Mesenchymal stem cell (in vitro differentiated cells and primary cell): ENCODE data around the gene SPECC1L.

Experiments used
- DNase-seq: peaks from one replicate; pipeline ENCODE4 v3.0.0-alpha.2; 2013
- H2AFZ ChIP-seq: one replicate; pipeline ENCODE4 v1.6.1; 2013; ENCODE audit warnings: low read depth, mild to moderate bottlenecking, control low read depth, inconsistent platforms, low read length, moderate library complexity
- H2AK5ac ChIP-seq: 2 replicates; pipeline ENCODE4 v1.6.1; 2013; ENCODE audit warnings: low read length, moderate library complexity, mild to moderate bottlenecking, inconsistent platforms; ENCODE audit not compliant: severe bottlenecking
- H2BK120ac ChIP-seq: one replicate; pipeline ENCODE4 v1.6.1; 2013; ENCODE audit warnings: low read depth, mild to moderate bottlenecking, inconsistent platforms, low read length, moderate library complexity
- H2BK12ac ChIP-seq, 2 experiments: one replicate each; pipeline ENCODE4 v1.6.1; 2013; ENCODE audit warnings: inconsistent platforms in 2 of 2, low read length in 2 of 2, mild to moderate bottlenecking in 2 of 2, moderate library complexity in 2 of 2, control low read depth in 1 of 2
- H2BK15ac ChIP-seq: one replicate; pipeline ENCODE4 v1.6.1; 2013; ENCODE audit warnings: mild to moderate bottlenecking, low read depth, inconsistent platforms; ENCODE audit not compliant: poor library complexity, severe bottlenecking
- H2BK5ac ChIP-seq: 2 replicates; pipeline ENCODE4 v1.6.1; 2013; ENCODE audit warnings: low read depth, mild to moderate bottlenecking, low read length, control low read depth, inconsistent platforms; ENCODE audit not compliant: poor library complexity, severe bottlenecking
- H3K14ac ChIP-seq, 2 experiments: one replicate each; pipeline ENCODE4 v1.6.1; 2013; ENCODE audit warnings: inconsistent platforms in 2 of 2, low read length in 2 of 2, control low read depth in 1 of 2, mild to moderate bottlenecking in 1 of 2, moderate library complexity in 1 of 2
- H3K18ac ChIP-seq, 2 experiments: one replicate each; pipeline ENCODE4 v1.6.1; 2013; ENCODE audit warnings: inconsistent platforms in 2 of 2, low read length in 2 of 2, control low read depth in 1 of 2, low read depth in 1 of 2, mild to moderate bottlenecking in 1 of 2
- H3K23ac ChIP-seq, 2 experiments: one replicate each; pipeline ENCODE4 v1.6.1; 2013; ENCODE audit warnings: inconsistent platforms in 2 of 2, low read length in 2 of 2, mild to moderate bottlenecking in 2 of 2, moderate library complexity in 2 of 2, control low read depth in 1 of 2
- H3K27ac ChIP-seq: 2 replicates; pipeline ENCODE4 v1.5.1; 2013; ENCODE audit warnings: mild to moderate bottlenecking, moderate library complexity, low read length, control low read depth, inconsistent platforms; ENCODE audit not compliant: poor library complexity, severe bottlenecking
- H3K27me3 ChIP-seq, 2 experiments: 2 replicates each; pipeline versions ENCODE4 v1.6.1 to v1.7.0; 2013; ENCODE audit warnings: low read length in 2 of 2, mild to moderate bottlenecking in 2 of 2, moderate library complexity in 2 of 2, control low read depth in 1 of 2, inconsistent platforms in 1 of 2; ENCODE audit not compliant: control insufficient read depth in 1 of 2, insufficient read depth in 1 of 2
- H3K36me3 ChIP-seq, 2 experiments: 2 replicates each; pipeline versions ENCODE4 v1.6.1 to v1.7.0; 2013; ENCODE audit warnings: low read length in 2 of 2, control low read depth in 1 of 2, inconsistent platforms in 1 of 2, low read depth in 1 of 2, mild to moderate bottlenecking in 1 of 2; ENCODE audit not compliant: insufficient read depth in 2 of 2, control insufficient read depth in 1 of 2
- H3K4ac ChIP-seq, 2 experiments: one replicate each; pipeline ENCODE4 v1.6.1; 2013; ENCODE audit warnings: inconsistent platforms in 2 of 2, low read length in 2 of 2, mild to moderate bottlenecking in 2 of 2, moderate library complexity in 2 of 2, control low read depth in 1 of 2, low read depth in 1 of 2
- H3K4me1 ChIP-seq: 2 replicates; pipeline ENCODE4 v1.6.1; 2013; ENCODE audit warnings: low read depth, low read length, control low read depth; ENCODE audit not compliant: control insufficient read depth, insufficient read depth
- H3K4me2 ChIP-seq: 2 replicates; pipeline ENCODE4 v1.6.1; 2013; ENCODE audit warnings: low read length, mild to moderate bottlenecking, inconsistent platforms; ENCODE audit not compliant: poor library complexity, severe bottlenecking
- H3K4me3 ChIP-seq, 2 experiments: 2 replicates each; pipeline versions ENCODE4 v1.5.1 to v1.7.0; 2013; ENCODE audit warnings: low read length in 2 of 2, mild to moderate bottlenecking in 2 of 2, control low read depth in 1 of 2, low read depth in 1 of 2; ENCODE audit not compliant: insufficient read depth in 1 of 2
- H3K79me1 ChIP-seq: replicated peaks from 2 replicates; pipeline ENCODE4 v1.6.1; 2013; ENCODE audit warnings: mild to moderate bottlenecking, control low read depth, low read length, inconsistent platforms; ENCODE audit not compliant: poor library complexity, severe bottlenecking
- H3K9ac ChIP-seq: 2 replicates; pipeline ENCODE4 v1.7.0; 2013; ENCODE audit warnings: mild to moderate bottlenecking, low read length, moderate library complexity
- H3K9me3 ChIP-seq: 2 replicates; pipeline ENCODE4 v1.7.0; 2013; ENCODE audit warnings: mild to moderate bottlenecking, low read length; ENCODE audit not compliant: control insufficient read depth
- H4K8ac ChIP-seq: one replicate; pipeline ENCODE4 v1.6.1; 2013; ENCODE audit warnings: inconsistent platforms, mild to moderate bottlenecking, low read length, moderate library complexity
- H4K91ac ChIP-seq: one replicate; pipeline ENCODE4 v1.6.1; 2013; ENCODE audit warnings: mild to moderate bottlenecking, low read length, inconsistent platforms
- WGBS: methylation state at CpG from one replicate; pipeline ENCODE4 v1.1.7; 2013; ENCODE audit warnings: mixed read lengths; 5-methylcytosine and 5-hydroxymethylcytosine counted together

Gene SPECC1L

GRCh38 chr22:24325105-24325757, 54.6 kb downstream of the SPECC1L start:
- Histone ChIP-seq H3K4me2 (no peak overlapping the region), H3K27me3 (no peaks in the 10 kb centered on the region), H3K79me1 (peaks cover 31% of the 10 kb centered on the region), H3K4ac (no peak overlapping the region), H3K23ac (no peak overlapping the region), H2BK12ac (no peak overlapping the region), H3K4me1 (no peaks in the 10 kb centered on the region), H3K27ac (no peak overlapping the region), H3K4me3 (no peak overlapping the region), H3K9me3 (no peaks in the 10 kb centered on the region), H2BK15ac (no peak overlapping the region), H2BK120ac (no peak overlapping the region), H4K8ac (no peak overlapping the region), H2AK5ac (no peak overlapping the region), H3K9ac (peak overlapping the region; percentile 67), H2BK5ac (no peak overlapping the region), H3K36me3 (peaks cover 18 to 80% of the 10 kb centered on the region in 2 experiments), H4K91ac (no peak overlapping the region), H3K18ac (no peak overlapping the region), H3K14ac (no peak overlapping the region), H2AFZ (no peak overlapping the region)
- peak; percentile 92 for DNase-seq
- 45% methylated on average over 2 of the region's 5 CpGs for WGBS

GRCh38 chr22:24326266-24326665, 55.6 kb downstream of the SPECC1L start:
- Histone ChIP-seq H3K4me3 (no peak overlapping the region), H3K79me1 (peaks cover 28% of the 10 kb centered on the region), H3K23ac (no peak overlapping the region), H3K36me3 (peaks cover 17 to 79% of the 10 kb centered on the region in 2 experiments), H3K14ac (no peak overlapping the region), H3K27me3 (no peaks in the 10 kb centered on the region), H3K27ac (no peak overlapping the region), H3K4ac (no peak overlapping the region), H3K4me2 (no peak overlapping the region), H2BK120ac (no peak overlapping the region), H4K91ac (no peak overlapping the region), H2BK5ac (no peak overlapping the region), H2BK12ac (no peak overlapping the region), H4K8ac (no peak overlapping the region), H3K9me3 (no peaks in the 10 kb centered on the region), H3K18ac (no peak overlapping the region), H2AFZ (no peak overlapping the region), H3K9ac (peak overlapping the region; percentile 33), H3K4me1 (no peaks in the 10 kb centered on the region), H2AK5ac (no peak overlapping the region), H2BK15ac (no peak overlapping the region)
- WGBS = 77% methylated on average over 3 of the region's 4 CpGs
- DNase-seq = no peak

GRCh38 chr22:24327832-24328231, 57.2 kb downstream of the SPECC1L start:
- no peaks in the 10 kb centered on the region for H3K9me3 ChIP-seq
- no peak overlapping the region for H4K91ac ChIP-seq
- peaks cover 14% of the 10 kb centered on the region for H3K79me1 ChIP-seq
- H3K4me2 ChIP-seq = no peak overlapping the region
- no peak overlapping the region for H2BK120ac ChIP-seq
- H3K27me3 ChIP-seq = no peaks in the 10 kb centered on the region
- H3K14ac ChIP-seq = no peak overlapping the region
- peaks cover 10 to 71% of the 10 kb centered on the region in 2 experiments for H3K36me3 ChIP-seq
- H2BK5ac ChIP-seq = no peak overlapping the region
- H3K27ac ChIP-seq = no peak overlapping the region
- no peak overlapping the region for H2AFZ ChIP-seq
- H3K9ac ChIP-seq = no peak overlapping the region
- H2AK5ac ChIP-seq = no peak overlapping the region
- no peak for DNase-seq
- no peak overlapping the region for H2BK12ac ChIP-seq
- 100% methylated on average over 2 of the region's 5 CpGs for WGBS
- H3K4me1 ChIP-seq = no peaks in the 10 kb centered on the region
- no peak overlapping the region for H4K8ac ChIP-seq
- no peak overlapping the region for H3K4ac ChIP-seq
- no peak overlapping the region for H3K4me3 ChIP-seq
- H3K18ac ChIP-seq = no peak overlapping the region
- H2BK15ac ChIP-seq = no peak overlapping the region
- H3K23ac ChIP-seq = no peak overlapping the region

GRCh38 chr22:24329453-24329852, 58.8 kb downstream of the SPECC1L start:
- Histone ChIP-seq H3K4me2 (no peak overlapping the region), H2AFZ (no peak overlapping the region), H3K79me1 (peaks cover 13% of the 10 kb centered on the region), H3K9me3 (no peaks in the 10 kb centered on the region), H3K36me3 (peaks cover 8 to 62% of the 10 kb centered on the region in 2 experiments), H3K4ac (no peak overlapping the region), H2BK15ac (no peak overlapping the region), H3K4me1 (no peaks in the 10 kb centered on the region), H2BK12ac (no peak overlapping the region), H4K8ac (no peak overlapping the region), H3K23ac (no peak overlapping the region), H3K14ac (no peak overlapping the region), H3K27ac (no peak overlapping the region), H3K4me3 (no peak overlapping the region), H2BK120ac (no peak overlapping the region), H3K18ac (no peak overlapping the region), H2AK5ac (no peak overlapping the region), H3K9ac (no peak overlapping the region), H4K91ac (no peak overlapping the region), H3K27me3 (no peaks in the 10 kb centered on the region), H2BK5ac (no peak overlapping the region)
- DNase-seq = no peak
- 97% methylated on average over 2 of the region's 6 CpGs for WGBS
